Hepatocyte (in vitro differentiated cells): ENCODE measurements around the gene PRIMA1.

Source experiments
- CTCF ChIP-seq: fragments of 200-600 bp; sonication (generic); IDR thresholded peaks from 2 replicates; pipeline ENCODE4 v1.5.1; 2016; ENCODE audit warnings: antibody characterized with exemption, mild to moderate bottlenecking; ENCODE audit not compliant: poor library complexity
- EZH2 ChIP-seq: fragments of 200-600 bp; sonication (generic); IDR thresholded peaks from 2 replicates; pipeline ENCODE4 v1.6.1; 2016; ENCODE audit warnings: antibody characterized with exemption, mild to moderate bottlenecking, borderline replicate concordance

- no peak for TF ChIP-seq CTCF
- TF ChIP-seq EZH2, result no peak
These were observed 85.3 kb downstream of the PRIMA1 start for GRCh38 chr14:93702946-93703345.
